NT2/D1 (cell line): ENCODE data around the gene PAWR.

Experiments
- SUZ12 ChIP-seq: IDR thresholded peaks from 2 replicates; pipeline ENCODE4 v1.6.1; 2011; ENCODE audit not compliant: insufficient read length, insufficient read depth; ENCODE audit errors: extremely low read depth
- YY1 ChIP-seq: IDR thresholded peaks from 2 replicates; pipeline ENCODE4 v1.6.1; 2011; ENCODE audit not compliant: insufficient read length, insufficient read depth
- ZNF274 ChIP-seq: IDR thresholded peaks from 2 replicates; pipeline ENCODE4 v1.6.1; 2011; ENCODE audit warnings: mild to moderate bottlenecking, low read depth, low read length

DNA sequence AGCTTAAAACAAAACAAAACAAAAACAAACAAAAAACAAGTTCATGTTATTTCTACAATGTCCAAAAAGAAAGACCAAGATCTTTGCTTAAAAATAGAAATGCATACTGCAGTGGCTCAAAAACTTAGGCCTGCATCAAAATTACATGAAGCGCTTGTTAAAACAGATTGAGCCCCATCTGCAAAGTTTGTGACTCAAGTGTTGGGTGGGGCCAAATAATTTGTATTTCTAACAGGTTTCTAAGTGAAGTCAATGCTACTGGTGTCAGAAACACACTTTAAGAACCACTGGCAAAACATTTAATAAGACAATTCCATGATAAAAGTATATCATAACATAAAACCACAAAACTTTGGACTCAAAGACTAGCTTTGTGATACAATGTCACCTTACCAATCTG, 105.6 kb downstream of the PAWR start:
- TF ChIP-seq YY1 (no peak), SUZ12 (no peak), ZNF274 (no peak)
